Activated naive CD8-positive, alpha-beta T cell (primary cell): Measurements from ENCODE around the gene MOGAT3.

ENCODE experiments used
- H3K27ac Mint-ChIP-seq: one replicate; pipeline ENCODE4 v1.8.0; 2021; ENCODE audit warnings: mixed read lengths
- H3K27me3 Mint-ChIP-seq: one replicate; pipeline ENCODE4 v1.8.0; 2021; ENCODE audit warnings: mixed read lengths
- H3K36me3 Mint-ChIP-seq: one replicate; pipeline ENCODE4 v1.8.0; 2021; ENCODE audit warnings: mixed read lengths
- H3K4me1 Mint-ChIP-seq: one replicate; pipeline ENCODE4 v1.8.0; 2021; ENCODE audit warnings: low read depth, mixed read lengths
- H3K4me3 Mint-ChIP-seq: one replicate; pipeline ENCODE4 v1.8.0; 2021; ENCODE audit warnings: mild to moderate bottlenecking, mixed read lengths
- H3K9me3 Mint-ChIP-seq: one replicate; pipeline ENCODE4 v1.8.0; 2021; ENCODE audit warnings: low read depth, mixed read lengths

MOGAT3 gene

GRCh38 chr7:101173752-101174244 is 27.0 kb downstream of the MOGAT3 start:
- H3K27me3 Mint-ChIP-seq: peaks cover 55% of the 10 kb centered on the region
- H3K4me3 Mint-ChIP-seq: peak overlapping the region; percentile 69
- H3K36me3 Mint-ChIP-seq: no peaks in the 10 kb centered on the region
- H3K4me1 Mint-ChIP-seq: peaks cover 46% of the 10 kb centered on the region
- H3K27ac Mint-ChIP-seq: no peak overlapping the region
- H3K9me3 Mint-ChIP-seq: no peaks in the 10 kb centered on the region

- Mint-ChIP-seq H3K27me3 (peaks cover 58% of the 10 kb centered on the region), H3K9me3 (no peaks in the 10 kb centered on the region), H3K4me3 (peak overlapping the region; percentile 44), H3K36me3 (no peaks in the 10 kb centered on the region), H3K27ac (no peak overlapping the region), H3K4me1 (peaks cover 52% of the 10 kb centered on the region)
Observed at GRCh38 chr7:101172854-101173751, 27.7 kb downstream of the MOGAT3 start.

DNA sequence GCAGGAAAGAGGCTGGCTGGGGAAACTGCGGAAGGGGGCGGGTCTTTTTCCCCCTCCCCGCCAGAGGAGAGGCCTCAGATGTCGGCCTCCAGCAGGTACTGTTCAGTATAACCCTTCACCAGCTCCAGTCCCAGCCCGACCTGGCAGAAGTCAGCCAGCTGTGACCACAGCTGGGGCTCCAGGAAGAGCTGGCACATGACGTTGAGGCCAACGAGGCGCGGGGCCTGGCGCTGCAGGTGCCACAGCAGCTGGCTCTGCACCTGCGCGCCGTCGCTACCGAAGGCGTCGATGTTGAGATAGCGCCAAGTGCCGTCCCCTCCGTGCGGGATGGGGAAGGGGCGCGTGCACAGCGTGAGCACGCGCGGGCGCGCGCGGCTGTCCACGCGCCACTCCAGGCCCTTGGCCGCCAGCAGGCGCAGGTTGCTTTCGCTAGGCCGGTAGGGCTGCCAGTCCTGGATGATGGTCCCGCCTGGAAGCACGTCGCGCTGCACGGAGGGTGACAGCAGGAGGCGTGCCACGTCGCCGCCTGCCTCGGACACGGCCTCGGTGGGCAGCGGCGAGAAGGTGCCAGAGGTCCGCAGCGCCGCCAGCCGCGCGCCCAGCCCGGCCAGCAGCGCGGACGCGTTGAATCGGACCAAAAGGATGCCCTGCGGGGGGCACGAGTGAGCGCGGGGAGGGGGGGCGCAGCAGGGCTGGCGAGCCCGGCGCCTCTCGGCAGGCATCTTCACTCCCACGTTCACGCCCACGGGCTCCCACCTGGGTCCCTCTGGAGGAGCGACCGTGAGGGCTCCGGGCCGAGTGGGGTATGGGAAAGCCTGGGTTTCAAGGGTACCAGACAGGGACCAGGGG is 28.6 kb downstream of the MOGAT3 start:
- Mint-ChIP-seq H3K27me3 (peaks cover 53% of the 10 kb centered on the region), H3K4me3 (peak overlapping the region; percentile 49), H3K27ac (no peak overlapping the region), H3K36me3 (no peaks in the 10 kb centered on the region), H3K9me3 (no peaks in the 10 kb centered on the region), H3K4me1 (peaks cover 55% of the 10 kb centered on the region)

- no peaks in the 10 kb centered on the region for H3K36me3 Mint-ChIP-seq
- H3K4me3 Mint-ChIP-seq: peak overlapping the region; percentile 67
- peaks cover 50% of the 10 kb centered on the region for H3K27me3 Mint-ChIP-seq
- H3K4me1 Mint-ChIP-seq: peaks cover 60% of the 10 kb centered on the region
- no peaks in the 10 kb centered on the region for H3K9me3 Mint-ChIP-seq
- no peak overlapping the region for H3K27ac Mint-ChIP-seq
Observed at GRCh38 chr7:101171442-101171837, 29.4 kb downstream of the MOGAT3 start.

- no peaks in the 10 kb centered on the region for H3K36me3 Mint-ChIP-seq
- H3K27me3 Mint-ChIP-seq: peaks cover 51% of the 10 kb centered on the region
- peak overlapping the region; percentile 67 for H3K4me3 Mint-ChIP-seq
- H3K4me1 Mint-ChIP-seq: peaks cover 65% of the 10 kb centered on the region
- no peaks in the 10 kb centered on the region for H3K9me3 Mint-ChIP-seq
- no peak overlapping the region for H3K27ac Mint-ChIP-seq
Observed at GRCh38 chr7:101170617-101171441, 30.0 kb downstream of the MOGAT3 start.

DNA sequence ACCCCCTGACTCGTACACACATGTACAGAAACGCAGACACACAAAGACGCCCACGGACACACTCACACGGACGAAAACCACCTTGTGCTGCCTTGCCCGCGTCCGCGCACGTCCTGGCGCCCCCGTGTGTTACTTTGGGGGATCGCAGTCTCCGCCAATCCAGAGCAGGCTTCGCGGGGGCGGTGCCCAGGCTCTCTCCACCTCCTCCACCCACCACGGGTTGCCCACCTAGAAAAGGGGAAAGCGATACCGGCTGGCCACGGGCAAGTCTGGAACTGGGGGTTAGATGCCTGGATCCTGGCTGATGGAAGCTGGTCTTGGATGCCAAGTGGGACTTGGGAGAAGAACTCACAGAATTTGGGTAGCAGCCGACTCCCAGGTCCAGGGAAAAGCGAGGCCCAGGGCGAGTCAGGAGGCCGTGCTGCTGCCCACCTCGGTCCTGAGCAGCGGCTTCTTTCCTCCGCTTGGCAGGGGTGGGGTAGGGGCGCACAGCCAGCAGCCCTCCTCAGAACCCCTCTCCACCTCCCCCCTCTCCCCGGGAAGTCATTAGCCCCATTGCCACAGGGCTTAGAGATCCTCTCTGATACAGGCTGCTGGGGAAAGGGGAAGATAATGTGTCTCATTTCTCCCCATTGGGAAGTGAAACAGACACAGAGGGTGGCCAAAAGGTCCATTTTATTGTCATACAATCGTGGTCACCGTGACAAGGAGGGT is 30.8 kb downstream of the MOGAT3 start:
- H3K4me3 Mint-ChIP-seq: peak overlapping the region; percentile 77
- H3K4me1 Mint-ChIP-seq: peaks cover 73% of the 10 kb centered on the region
- peaks cover 47% of the 10 kb centered on the region for H3K27me3 Mint-ChIP-seq
- H3K36me3 Mint-ChIP-seq: no peaks in the 10 kb centered on the region
- H3K27ac Mint-ChIP-seq: peak overlapping the region; percentile 68
- no peaks in the 10 kb centered on the region for H3K9me3 Mint-ChIP-seq

- Mint-ChIP-seq H3K4me3 (peak overlapping the region; percentile 77), H3K27ac (peak overlapping the region; percentile 68), H3K4me1 (peaks cover 73% of the 10 kb centered on the region), H3K9me3 (no peaks in the 10 kb centered on the region), H3K27me3 (peaks cover 44% of the 10 kb centered on the region), H3K36me3 (no peaks in the 10 kb centered on the region)
Observed at GRCh38 chr7:101169110-101169837, 31.6 kb downstream of the MOGAT3 start.

- peak overlapping the region; percentile 73 for H3K4me3 Mint-ChIP-seq
- H3K9me3 Mint-ChIP-seq: no peaks in the 10 kb centered on the region
- H3K27ac Mint-ChIP-seq: no peak overlapping the region
- H3K27me3 Mint-ChIP-seq: peaks cover 40% of the 10 kb centered on the region
- no peaks in the 10 kb centered on the region for H3K36me3 Mint-ChIP-seq
- peaks cover 68% of the 10 kb centered on the region for H3K4me1 Mint-ChIP-seq
Observed at GRCh38 chr7:101168412-101169049, 32.3 kb downstream of the MOGAT3 start.

DNA sequence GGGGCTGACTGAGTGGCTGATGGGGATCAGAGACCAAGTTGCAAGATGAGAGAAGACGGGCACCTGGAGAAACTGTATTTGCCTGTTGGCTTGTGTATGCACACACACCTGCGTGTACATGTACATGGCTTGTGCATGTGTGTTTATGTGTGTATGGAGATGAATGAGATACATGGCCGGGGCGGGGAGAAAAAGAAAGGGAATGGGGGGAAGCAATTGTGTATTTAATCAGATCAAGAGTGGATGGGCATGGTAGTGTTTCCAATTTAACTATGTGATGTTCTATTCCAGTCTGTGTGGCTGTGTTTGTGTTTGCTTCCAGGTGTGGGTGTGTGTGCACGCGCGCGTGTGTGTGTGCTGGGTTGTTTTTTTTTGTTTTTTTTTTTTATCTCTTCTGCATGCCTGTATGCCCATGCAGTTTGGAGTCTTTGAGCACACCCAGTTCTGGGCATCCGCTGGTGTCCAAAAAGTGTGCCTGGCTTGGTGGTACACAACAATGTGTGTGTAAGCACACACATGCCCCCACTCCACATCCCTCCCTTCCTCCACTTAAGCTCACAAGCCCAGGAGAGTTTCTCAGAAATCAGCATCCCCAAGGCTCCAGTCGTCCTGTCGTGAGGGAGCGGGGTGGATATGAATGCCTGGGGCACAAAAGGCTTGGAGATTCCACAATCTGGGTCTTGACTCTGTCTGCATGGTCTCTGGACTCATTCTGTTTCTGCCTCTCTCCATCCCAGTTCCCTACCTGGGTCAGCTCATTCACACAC is 33.0 kb downstream of the MOGAT3 start:
- no peaks in the 10 kb centered on the region for H3K9me3 Mint-ChIP-seq
- peaks cover 65% of the 10 kb centered on the region for H3K4me1 Mint-ChIP-seq
- no peak overlapping the region for H3K4me3 Mint-ChIP-seq

GRCh38 chr7:101166909-101167644 is 33.8 kb downstream of the MOGAT3 start:
- no peaks in the 10 kb centered on the region for H3K9me3 Mint-ChIP-seq
- peak overlapping the region; percentile 20 for H3K4me3 Mint-ChIP-seq
- peaks cover 66% of the 10 kb centered on the region for H3K4me1 Mint-ChIP-seq
- H3K27ac Mint-ChIP-seq: no peak overlapping the region
- no peaks in the 10 kb centered on the region for H3K36me3 Mint-ChIP-seq
- H3K27me3 Mint-ChIP-seq: peaks cover 37% of the 10 kb centered on the region

More for the DNA sequence above, 33.0 kb downstream of the MOGAT3 start:
- Mint-ChIP-seq H3K27me3 (peaks cover 39% of the 10 kb centered on the region), H3K36me3 (no peaks in the 10 kb centered on the region), H3K27ac (no peak overlapping the region)

DNA sequence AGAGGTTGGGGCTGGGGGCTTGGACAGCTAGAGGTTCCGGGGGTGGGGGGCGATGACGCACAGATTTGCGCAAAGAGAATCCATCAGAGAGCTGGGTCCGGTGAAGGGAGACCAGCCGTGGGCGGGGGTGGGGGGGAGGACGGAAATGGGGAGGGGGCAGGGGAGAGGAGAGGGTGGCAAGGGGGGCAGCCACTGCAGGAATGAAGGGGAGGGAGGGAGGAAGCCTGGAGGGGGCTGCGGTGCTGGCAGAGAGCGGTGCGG is 34.3 kb downstream of the MOGAT3 start:
- H3K36me3 Mint-ChIP-seq: no peaks in the 10 kb centered on the region
- peaks cover 61% of the 10 kb centered on the region for H3K4me1 Mint-ChIP-seq
- no peak overlapping the region for H3K27ac Mint-ChIP-seq
- peaks cover 37% of the 10 kb centered on the region for H3K27me3 Mint-ChIP-seq
- H3K9me3 Mint-ChIP-seq: no peaks in the 10 kb centered on the region
- no peak overlapping the region for H3K4me3 Mint-ChIP-seq

DNA sequence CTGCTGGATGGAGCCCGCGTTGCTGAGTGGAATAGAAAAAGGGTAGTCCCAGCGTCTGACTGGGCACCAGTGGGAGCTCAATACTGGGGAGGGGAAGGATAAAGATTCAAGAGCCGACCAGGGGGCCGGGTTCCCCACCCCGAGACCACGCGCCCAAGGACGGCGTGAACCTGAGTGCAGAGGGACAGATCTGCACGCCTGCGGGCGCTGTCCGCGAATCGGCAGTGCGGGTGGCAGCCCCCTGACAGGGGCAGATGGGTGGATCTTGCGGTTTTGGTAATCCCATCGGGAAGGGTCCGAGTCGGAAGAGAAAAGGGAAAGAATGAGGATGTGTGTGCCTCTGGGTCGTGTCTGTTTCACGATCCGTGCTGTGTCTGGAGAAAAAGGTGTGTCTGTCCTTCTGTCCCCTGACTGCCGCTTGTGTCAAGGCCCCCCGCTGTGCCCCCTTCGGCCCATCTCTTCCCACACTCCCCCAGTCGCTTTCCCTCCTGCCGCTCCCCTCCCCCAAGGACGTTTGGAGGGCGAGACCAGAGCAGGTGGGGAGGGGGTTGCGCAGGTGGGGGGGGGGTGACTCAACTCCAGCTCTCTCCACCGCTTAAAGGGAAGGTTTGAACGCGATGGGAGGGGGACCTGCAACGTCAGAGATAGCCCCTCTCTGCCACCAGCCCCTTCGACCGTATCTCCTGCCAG is 34.7 kb downstream of the MOGAT3 start:
- Mint-ChIP-seq H3K36me3 (no peaks in the 10 kb centered on the region), H3K27ac (peak overlapping the region; percentile 22), H3K4me3 (peak overlapping the region; percentile 81), H3K9me3 (no peaks in the 10 kb centered on the region), H3K4me1 (peaks cover 57% of the 10 kb centered on the region), H3K27me3 (peaks cover 33% of the 10 kb centered on the region)
